Measurements from ENCODE around the gene ZMYM4.
"Not testable (repeated sequence)": the region's sequence is repeated elsewhere in the genome, so short reads cannot be mapped to it uniquely, and the experiment has no call there.

ZMYM4 gene

GRCh38 chr1:35460796-35461195 lies 192.3 kb downstream of the ZMYM4 start:
- no peak for DNase-seq

GRCh38 chr1:35461966-35462651 lies 193.6 kb downstream of the ZMYM4 start:
- DNase-seq: no peak

GRCh38 chr1:35463232-35463631 lies 194.7 kb downstream of the ZMYM4 start:
- DNase-seq: no peak

GRCh38 chr1:35463749-35464148 lies 195.2 kb downstream of the ZMYM4 start:
- not testable (repeated sequence) for DNase-seq

- no peak for DNase-seq
Measured at GRCh38 chr1:35466120-35466519, 197.6 kb downstream of the ZMYM4 start.

GRCh38 chr1:35470977-35471613 lies 202.6 kb downstream of the ZMYM4 start:
- DNase-seq: no peak
